GM18519 (cell line): Measurements from ENCODE around the gene EFS.

ENCODE experiments used
- ATAC-seq: cut with Tn5 transposase; IDR thresholded peaks from one replicate; pipeline ENCODE4 v1.9.1; 2021; ENCODE audit warnings: mild to moderate bottlenecking, moderate library complexity; ENCODE audit not compliant: unreplicated experiment, low FRiP score

The EFS gene

GRCh38 chr14:23360496-23360895 lies 4.5 kb downstream of the EFS start:
- no peak for ATAC-seq

DNA sequence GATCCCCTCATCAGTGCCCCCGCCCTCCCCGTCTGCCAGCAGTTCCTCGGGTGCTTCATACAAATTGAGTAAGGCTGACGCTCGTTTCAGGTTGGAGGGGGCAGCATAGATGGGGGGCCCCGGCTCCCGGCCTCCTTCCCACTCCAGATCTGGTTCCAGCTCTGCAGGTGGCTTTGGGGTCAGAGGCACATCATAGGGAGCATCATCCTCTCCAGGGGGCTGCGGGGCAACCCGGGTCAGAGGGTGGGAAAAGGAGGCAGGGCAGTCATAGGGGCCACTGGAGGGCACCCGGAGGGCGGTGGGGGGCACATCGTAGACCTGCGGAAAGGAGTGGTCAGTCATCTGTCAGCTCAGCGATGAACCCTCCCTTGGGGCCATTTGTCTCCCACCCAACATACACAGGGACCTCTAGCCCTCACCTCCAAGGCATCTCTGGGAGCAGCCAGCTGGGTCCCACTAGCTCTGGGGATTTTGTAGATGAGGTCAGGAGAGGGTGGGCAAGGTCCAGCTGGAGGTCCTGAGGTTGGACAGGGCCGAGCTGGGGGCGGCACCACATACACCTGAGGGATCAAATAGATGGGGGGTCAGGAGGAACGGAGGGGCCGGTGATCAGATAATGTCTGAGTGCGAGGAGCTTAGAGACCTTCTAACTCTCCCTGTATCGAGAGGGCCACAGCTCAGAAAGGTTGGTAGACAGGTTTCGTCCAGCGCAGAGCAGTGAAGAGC lies 5.1 kb downstream of the EFS start:
- ATAC-seq: no peak

GRCh38 chr14:23359167-23359626 lies 5.8 kb downstream of the EFS start:
- no peak for ATAC-seq

DNA sequence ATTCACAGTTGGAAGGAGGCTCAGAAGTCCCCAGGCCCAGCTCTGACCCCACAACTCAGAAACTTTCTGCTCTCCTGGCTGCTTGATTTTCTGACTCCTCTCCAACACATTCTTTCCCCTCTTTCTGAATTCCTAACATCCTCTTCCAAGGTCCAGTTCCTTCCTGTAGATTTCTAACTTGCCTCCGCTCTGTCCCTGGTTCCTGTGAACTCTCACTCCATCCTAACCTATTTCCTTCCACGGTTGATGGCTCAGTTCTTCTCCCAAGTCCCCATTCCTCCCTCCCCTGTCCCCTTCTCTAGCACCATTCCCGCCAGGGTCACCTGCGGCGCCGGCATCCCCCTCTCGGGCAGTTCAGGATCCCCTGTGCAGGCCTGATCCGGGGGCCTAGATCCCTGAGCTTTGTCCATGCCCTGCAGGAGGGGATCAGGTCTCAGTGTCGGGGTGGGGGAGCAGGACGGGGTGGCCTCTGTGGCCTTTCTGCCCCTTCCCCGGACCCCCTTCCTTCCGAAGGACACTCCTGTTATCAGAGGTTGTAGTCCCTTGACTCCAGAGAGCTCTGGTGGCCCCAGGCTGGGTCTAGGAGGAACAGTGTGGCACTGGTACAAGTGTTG lies 6.3 kb downstream of the EFS start:
- no peak for ATAC-seq

DNA sequence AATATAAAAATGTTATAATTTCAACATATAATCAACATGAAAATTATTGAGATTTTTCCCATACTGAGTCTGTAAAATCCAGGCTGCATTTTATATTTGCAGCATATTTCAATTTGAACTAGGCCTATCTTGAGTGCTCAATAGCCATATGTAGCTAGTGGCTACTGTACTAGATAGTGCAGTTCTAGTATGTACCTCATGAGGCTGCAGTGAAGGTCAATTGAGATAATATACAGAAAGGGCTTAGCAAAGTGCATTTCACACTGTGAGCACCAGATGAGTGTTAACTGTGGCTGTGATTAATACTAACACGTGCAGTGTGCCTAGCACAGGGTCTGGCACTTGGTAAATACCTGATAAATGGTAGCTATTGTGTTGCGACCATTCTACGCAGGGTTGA lies 6.9 kb downstream of the EFS start:
- no peak for ATAC-seq

GRCh38 chr14:23357261-23357660 lies 7.7 kb downstream of the EFS start:
- no peak for ATAC-seq

DNA sequence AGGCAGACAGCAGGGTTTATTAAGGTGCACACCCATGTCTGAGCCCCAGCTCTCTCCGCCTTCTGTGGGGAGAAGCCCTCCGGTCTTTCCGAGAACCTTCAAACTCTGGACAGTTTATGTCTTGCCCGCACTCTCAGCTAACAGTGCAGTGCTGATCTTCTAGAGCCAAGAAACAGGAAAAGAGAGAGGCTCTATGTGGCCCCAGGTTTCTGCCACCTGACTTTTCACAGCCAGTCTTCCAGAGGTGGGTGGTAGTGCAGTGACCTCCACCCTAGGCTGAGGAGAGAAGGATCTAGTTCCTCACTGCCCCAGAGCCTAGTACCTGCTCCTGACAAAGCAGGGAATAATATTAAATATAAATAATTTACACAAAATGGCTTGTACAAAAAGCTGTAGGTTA lies 8.3 kb downstream of the EFS start:
- ATAC-seq: no peak

- no peak for ATAC-seq
These were observed 9.0 kb downstream of the EFS start for GRCh38 chr14:23355871-23356435.

- ATAC-seq: no peak
These were observed 10.0 kb downstream of the EFS start for GRCh38 chr14:23354990-23355389.

- ATAC-seq: no peak
These were observed 11.6 kb downstream of the EFS start for GRCh38 chr14:23353433-23353780.

GRCh38 chr14:23352506-23353432 lies 12.2 kb downstream of the EFS start, which contains the start of gene SLC22A17:
SLC22A17 (minus strand) TSS chr14:23352887.
- no peak for ATAC-seq

DNA sequence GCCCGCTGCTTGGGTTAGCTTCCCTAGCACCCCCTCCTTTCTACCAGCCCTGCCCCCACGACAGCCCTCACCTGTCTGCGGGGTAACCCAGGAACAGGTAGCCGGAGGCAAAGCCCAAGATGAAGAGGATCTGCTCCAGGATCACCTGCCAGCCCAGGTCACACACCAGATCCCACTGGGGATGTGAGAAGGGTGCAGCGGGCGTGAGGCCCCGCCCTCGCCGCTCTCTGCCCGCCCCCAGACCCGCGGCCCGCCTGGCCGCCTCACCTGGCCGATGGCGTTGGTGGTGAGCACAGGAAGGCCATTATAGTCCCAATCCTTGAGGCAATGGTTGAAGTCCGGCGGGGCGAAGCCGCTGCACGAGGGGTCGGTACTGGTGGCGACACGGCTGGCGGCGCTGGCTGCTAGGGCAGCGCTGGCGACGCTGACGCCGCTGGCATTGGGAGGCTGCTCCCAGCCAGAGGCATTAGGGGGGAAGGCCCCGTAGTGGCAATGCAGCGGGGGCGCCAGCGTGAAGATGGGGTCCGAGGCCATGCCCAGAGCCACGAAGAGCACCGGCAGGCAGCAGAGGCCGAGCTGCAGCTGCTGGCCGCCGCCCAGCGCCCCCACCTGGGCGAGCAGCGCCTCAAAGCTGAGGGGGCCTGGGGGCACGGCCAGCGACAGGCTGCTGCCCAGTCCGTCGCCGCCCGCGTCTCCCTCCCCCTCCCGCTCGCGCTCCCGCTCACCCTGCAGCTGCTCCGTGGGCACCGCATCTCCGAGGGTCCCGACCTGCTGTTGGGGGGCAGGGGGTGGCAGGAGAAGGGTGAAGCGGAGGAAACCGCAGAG lies 13.1 kb downstream of the EFS start:
- ATAC-seq: no peak

GRCh38 chr14:23349156-23349845 lies 15.7 kb downstream of the EFS start:
- no peak for ATAC-seq

GRCh38 chr14:23348297-23348655 lies 16.7 kb downstream of the EFS start:
- no peak for ATAC-seq

DNA sequence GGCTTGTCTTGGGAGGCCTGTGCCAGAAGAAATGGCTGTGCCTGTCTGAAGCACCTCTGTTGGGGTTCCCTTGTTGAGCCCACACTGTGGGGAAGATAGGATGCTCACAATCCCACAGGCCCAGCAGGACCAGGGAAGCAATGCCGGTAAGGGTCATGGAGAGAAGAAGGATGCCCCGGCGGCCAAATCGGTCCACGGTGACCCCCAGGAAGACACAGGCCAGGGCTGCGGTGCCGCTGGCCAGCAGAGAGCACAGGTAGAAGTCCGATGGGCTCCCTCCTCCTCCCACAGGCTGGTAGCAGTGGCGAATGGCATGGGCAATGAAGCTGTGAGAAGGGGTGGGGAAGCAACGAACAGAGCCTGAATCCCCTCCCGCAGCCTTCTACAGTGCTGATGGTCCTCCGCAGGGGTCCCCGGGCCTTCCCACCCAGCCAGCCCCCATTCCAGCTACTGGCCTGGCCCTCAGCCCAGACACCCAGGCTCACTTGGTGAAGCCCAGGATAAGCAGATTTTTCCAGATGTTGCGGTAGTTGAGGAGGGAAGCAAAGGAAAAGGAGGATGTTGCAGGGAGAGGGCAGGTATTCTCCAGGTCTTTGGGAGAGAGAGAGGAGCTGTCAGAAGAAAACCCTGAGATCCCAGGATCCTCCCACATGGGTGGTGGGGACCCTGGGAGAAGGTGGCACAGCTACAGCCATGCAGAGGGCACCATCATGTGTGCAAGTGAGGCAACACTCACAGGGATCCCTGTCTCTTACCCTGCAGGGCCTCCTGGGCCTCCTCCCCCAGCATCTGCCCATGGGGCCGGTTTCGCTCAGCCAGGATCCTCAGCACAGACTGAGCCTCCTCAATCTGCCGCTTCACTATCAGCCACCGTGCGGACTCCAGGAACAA lies 17.3 kb downstream of the EFS start:
- no peak for ATAC-seq

- ATAC-seq: no peak
These were observed 18.1 kb downstream of the EFS start for GRCh38 chr14:23346693-23347405.

DNA sequence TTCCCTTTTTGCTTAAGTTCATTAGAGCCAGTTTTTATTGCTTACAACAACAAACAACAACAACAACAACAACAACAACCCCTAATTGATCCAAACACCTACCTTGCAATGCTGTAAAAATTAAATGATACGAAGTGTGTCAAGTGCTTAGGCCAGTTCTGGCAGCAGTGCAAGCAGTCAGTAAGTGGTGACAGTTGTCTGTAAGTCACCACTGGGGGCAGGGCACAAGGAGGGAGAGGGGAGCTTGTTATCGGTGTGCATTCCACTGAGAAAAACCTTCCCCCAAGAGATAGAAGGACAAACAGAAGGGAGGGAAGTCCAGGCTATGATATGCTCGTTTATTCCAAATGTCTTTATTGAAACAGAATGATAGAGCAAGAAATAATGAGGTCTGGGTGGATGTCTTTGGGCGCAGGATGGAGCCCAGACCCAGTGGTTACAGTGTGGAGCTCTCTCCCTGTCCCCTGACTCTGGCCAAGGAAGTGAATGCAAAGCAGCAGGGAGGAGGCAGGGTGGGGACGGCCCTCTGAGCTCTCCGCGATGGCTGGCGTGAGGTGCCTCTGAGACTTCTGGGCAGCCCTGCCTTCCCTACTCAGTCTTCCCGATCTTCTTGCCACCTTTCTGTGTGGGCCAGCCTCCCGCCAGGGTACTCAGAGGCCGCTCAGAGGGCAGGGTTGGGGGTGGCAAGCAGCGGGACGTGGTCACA lies 18.8 kb downstream of the EFS start:
- no peak for ATAC-seq
